IMR-90 (cell line): Measurements from ENCODE around the gene FBH1. TPM values are rescaled to one million over a fixed set of nuclear protein-coding genes. Genes with fewer than 3 reads are reported as not detected.

Experiments used
- ATAC-seq: fragments of 200-7000 bp; cut with Tn5 transposase; 2 replicates; pipeline ENCODE4 v1.9.1; 2020; ENCODE audit warnings: low read depth, mild to moderate bottlenecking, moderate library complexity
- BruUV-seq: library from RNA; stranded (reverse); fragments of 400-500 nt; replicated peaks from 2 replicates; lab custom pipeline; 2021; lab: Mats Ljungman, UMichigan
- CTCF ChIA-PET: fragments of 300-600 bp; formaldehyde crosslinking; extraction: SDS; loops from one replicate; lab custom pipeline; 2021; ENCODE audit warnings: antibody characterized with exemption; lab: Yijun Ruan, JAX
- POLR2A ChIA-PET: fragments of 300-600 bp; sonication (Branson Sonifier 250); formaldehyde crosslinking; loops from one replicate; lab custom pipeline; 2022; ENCODE audit warnings: antibody characterized with exemption; ENCODE audit not compliant: unreplicated experiment; lab: Charles Lee
- DNase-seq: peaks from one replicate; pipeline ENCODE4 v3.0.0; 2013
- H2AFZ ChIP-seq: replicated peaks from 2 replicates; pipeline ENCODE3; 2013; ENCODE audit warnings: low read length, mild to moderate bottlenecking; ENCODE audit not compliant: poor library complexity
- H2AK5ac ChIP-seq: 2 replicates; pipeline ENCODE4 v1.6.1; 2013; ENCODE audit warnings: low read depth, low read length, inconsistent platforms
- H2AK9ac ChIP-seq: replicated peaks from 2 replicates; pipeline ENCODE3; 2013; ENCODE audit warnings: mild to moderate bottlenecking, low read depth, low read length, moderate library complexity; ENCODE audit not compliant: poor library complexity
- H2BK120ac ChIP-seq: 2 replicates; pipeline ENCODE4 v1.6.1; 2013; ENCODE audit warnings: low read depth, low read length, inconsistent platforms
- H2BK15ac ChIP-seq: 3 replicates; pipeline ENCODE4 v1.6.1; 2013; ENCODE audit warnings: low read depth, low read length, inconsistent platforms
- H2BK20ac ChIP-seq: 2 replicates; pipeline ENCODE4 v1.6.1; 2013; ENCODE audit warnings: low read depth, mild to moderate bottlenecking, inconsistent platforms, low read length, moderate library complexity
- H2BK5ac ChIP-seq: 2 replicates; pipeline ENCODE4 v1.6.1; 2013; ENCODE audit warnings: mild to moderate bottlenecking, low read depth, low read length, inconsistent platforms; ENCODE audit not compliant: poor library complexity, severe bottlenecking
- H3K14ac ChIP-seq: replicated peaks from 2 replicates; pipeline ENCODE4 v1.6.1; 2013; ENCODE audit warnings: low read depth, low read length, inconsistent platforms
- H3K18ac ChIP-seq: 2 replicates; pipeline ENCODE4 v1.6.1; 2013; ENCODE audit warnings: low read depth, low read length, control low read depth
- H3K23ac ChIP-seq: 2 replicates; pipeline ENCODE4 v1.6.1; 2013; ENCODE audit warnings: low read depth, low read length, inconsistent platforms
- H3K27ac ChIP-seq: 2 replicates; pipeline ENCODE4 v1.5.1; 2013; ENCODE audit warnings: mild to moderate bottlenecking, control low read depth, low read length; ENCODE audit not compliant: insufficient read depth
- H3K27me3 ChIP-seq: 2 replicates; pipeline ENCODE4 v1.6.1; 2013; ENCODE audit warnings: low read length; ENCODE audit not compliant: control insufficient read depth, insufficient read depth
- H3K36me3 ChIP-seq: 2 replicates; pipeline ENCODE4 v1.6.1; 2013; ENCODE audit warnings: low read length, mixed read lengths; ENCODE audit not compliant: control insufficient read depth, insufficient read depth
- H3K4ac ChIP-seq: 2 replicates; pipeline ENCODE4 v1.6.1; 2013; ENCODE audit warnings: low read depth, low read length, inconsistent platforms
- H3K4me1 ChIP-seq: 2 replicates; pipeline ENCODE4 v1.6.1; 2013; ENCODE audit warnings: low read length, mixed read lengths; ENCODE audit not compliant: control insufficient read depth, insufficient read depth
- H3K4me2 ChIP-seq: 2 replicates; pipeline ENCODE4 v1.6.1; 2013; ENCODE audit warnings: low read depth, mild to moderate bottlenecking, control low read depth, low read length, moderate library complexity
- H3K4me3 ChIP-seq: 2 replicates; pipeline ENCODE4 v1.5.1; 2013; ENCODE audit warnings: low read depth, mild to moderate bottlenecking, control low read depth, low read length, moderate library complexity; ENCODE audit not compliant: insufficient read depth
- H3K56ac ChIP-seq: 2 replicates; pipeline ENCODE4 v1.6.1; 2013; ENCODE audit warnings: low read length, inconsistent platforms; ENCODE audit not compliant: insufficient read depth; ENCODE audit errors: extremely low read depth
- H3K79me1 ChIP-seq, 2 experiments: 2 replicates each; pipeline ENCODE4 v1.6.1; 2013; ENCODE audit warnings: low read length in 2 of 2, inconsistent platforms in 1 of 2, low read depth in 1 of 2
- H3K9ac ChIP-seq: 2 replicates; pipeline ENCODE4 v1.6.1; 2013; ENCODE audit warnings: low read depth, low read length, control low read depth
- H3K9me1 ChIP-seq: 2 replicates; pipeline ENCODE4 v1.6.1; 2013; ENCODE audit warnings: low read length, inconsistent platforms; ENCODE audit not compliant: insufficient read depth
- H3K9me3 ChIP-seq: 2 replicates; pipeline ENCODE4 v1.6.1; 2013; ENCODE audit warnings: low read length; ENCODE audit not compliant: control insufficient read depth, insufficient read depth
- H4K20me1 ChIP-seq: 2 replicates; pipeline ENCODE4 v1.6.1; 2013; ENCODE audit warnings: low read length, inconsistent platforms; ENCODE audit not compliant: insufficient read depth
- H4K5ac ChIP-seq: 2 replicates; pipeline ENCODE4 v1.6.1; 2013; ENCODE audit warnings: mild to moderate bottlenecking, low read depth, low read length, control low read depth
- H4K8ac ChIP-seq, 2 experiments: 2 replicates each; pipeline ENCODE4 v1.6.1; 2013; ENCODE audit warnings: low read depth in 2 of 2, low read length in 2 of 2, control low read depth in 1 of 2, inconsistent platforms in 1 of 2
- H4K91ac ChIP-seq: 2 replicates; pipeline ENCODE4 v1.6.1; 2013; ENCODE audit warnings: low read depth, low read length, inconsistent platforms; ENCODE audit not compliant: insufficient read depth
- MXI1 ChIP-seq: IDR thresholded peaks from 2 replicates; pipeline ENCODE4 v1.6.1; 2012; ENCODE audit warnings: low read depth, mild to moderate bottlenecking, low read length, moderate library complexity, borderline replicate concordance
- SMC3 ChIP-seq: fragments of 150-350 bp; IDR thresholded peaks from 2 replicates; pipeline ENCODE4 v1.6.1; 2016; ENCODE audit warnings: low read depth, mild to moderate bottlenecking, antibody characterized with exemption, low read length, moderate library complexity
- WGBS, 2 experiments: methylation state at CpG; one replicate each; pipeline versions ENCODE4 v1.1.5 to v1.1.7; 2013; ENCODE audit warnings: missing lambda C conversion rate in 2 of 2; ENCODE audit not compliant: insufficient read length in 1 of 2; ENCODE audit errors: extremely low coverage in 2 of 2; 5-methylcytosine and 5-hydroxymethylcytosine counted together
- dilution Hi-C: fragments of 300-500 bp; cut with HindIII; formaldehyde crosslinking; loops from one replicate; pipeline ENCODE4 v1.14.3; 2018; ENCODE audit warnings: low sequenced_read_pairs; ENCODE audit not compliant: unreplicated experiment
- in situ Hi-C: fragments of 300-500 bp; cut with MboI; formaldehyde crosslinking; loops from 3 replicates; pipeline ENCODE4 v1.14.3; 2019; ENCODE audit warnings: low sequenced_read_pairs, inconsistent platforms, mixed read lengths
- intact Hi-C: fragments of 100-400 bp; cut with micrococcal nuclease; formaldehyde crosslinking; loops from 2 replicates; pipeline ENCODE4 v1.10.0; 2022
- polyA plus RNA-seq, 3 experiments: library from polyadenylated mRNA; depleted of rRNA; stranded (reverse); fragments of >200 nt; gene quantifications; 2 replicates each; pipeline ENCODE4 v1.2.3, GENCODE V29; 2012; ENCODE audit warnings: low replicate concordance in 1 of 3
- total RNA-seq: library from RNA; depleted of rRNA; stranded (reverse); fragments of >200 nt; gene quantifications from 2 replicates; pipeline ENCODE4 v1.2.3, GENCODE V29; 2012

Gene FBH1
- total and polyA plus RNA-seq, 2 of the 4 experiments (the other 2 are of a cell fraction): 59.3 to 72.2 TPM

GRCh38 chr10:5892007-5892406 lies 2.0 kb downstream of the FBH1 start:
- H3K18ac ChIP-seq: no peak overlapping the region
- H3K4ac ChIP-seq: no peak overlapping the region
- DNase-seq: no peak
- H2AK9ac ChIP-seq: no peak overlapping the region
- no peaks in the 10 kb centered on the region for H3K9me3 ChIP-seq
- CTCF ChIA-PET: no interaction called here
- H2BK120ac ChIP-seq: no peak overlapping the region
- peaks cover 42 to 72% of the 10 kb centered on the region in 2 experiments for H3K79me1 ChIP-seq
- no peak overlapping the region for H3K4me3 ChIP-seq
- no peak overlapping the region for H2AFZ ChIP-seq
- in situ Hi-C loops (no loop called here), intact Hi-C loops (loop anchor here (5.0 kb wide), 1 partner anchor 35 kb away; no protein-coding TSS in a partner anchor), dilution Hi-C loops (no loop called here)
- H4K91ac ChIP-seq: no peak overlapping the region
- H3K9ac ChIP-seq: no peak overlapping the region
- peak overlapping the region; percentile 28; the same call in 1 of the 2 replicates for H3K23ac ChIP-seq
- no peak overlapping the region for H2BK5ac ChIP-seq
- no peak for ATAC-seq
- no peaks in the 10 kb centered on the region for H3K27me3 ChIP-seq
- H3K4me1 ChIP-seq: peaks cover 14% of the 10 kb centered on the region
- no peak overlapping the region for H3K14ac ChIP-seq
- WGBS, 2 experiments: no CpG with 5 or more reads among the region's 8 CpGs
- H2AK5ac ChIP-seq: no peak overlapping the region; the same call in 1 of the 2 replicates
- no peak overlapping the region for H4K5ac ChIP-seq
- H3K56ac ChIP-seq: no peak overlapping the region
- H3K4me2 ChIP-seq: no peak overlapping the region; the same call in 1 of the 2 replicates
- TF ChIP-seq MXI1 (no peak), SMC3 (no peak)
- H2BK20ac ChIP-seq: no peak overlapping the region
- peaks cover 59% of the 10 kb centered on the region for H4K20me1 ChIP-seq
- peaks cover 22% of the 10 kb centered on the region for H3K36me3 ChIP-seq
- POLR2A ChIA-PET: no interaction called here
- no peak overlapping the region for H2BK15ac ChIP-seq
- peaks cover 22% of the 10 kb centered on the region for H3K9me1 ChIP-seq
- no peak overlapping the region for H3K27ac ChIP-seq
- no peak overlapping the region for H4K8ac ChIP-seq
- BruUV-seq: TSS peak; percentile 21
